HL-60/S4 (cell line): ENCODE measurements around the gene ARHGAP1.
"Not testable (repeated sequence)": the region's sequence is repeated elsewhere in the genome, so short reads cannot be mapped to it uniquely, and the experiment has no call there.

Source experiments
- in situ Hi-C: fragments of 300-500 bp; cut with MboI; formaldehyde crosslinking; loops from 2 replicates; pipeline ENCODE4 v1.14.3; 2022; ENCODE audit warnings: low sequenced_read_pairs

The ARHGAP1 gene

DNA sequence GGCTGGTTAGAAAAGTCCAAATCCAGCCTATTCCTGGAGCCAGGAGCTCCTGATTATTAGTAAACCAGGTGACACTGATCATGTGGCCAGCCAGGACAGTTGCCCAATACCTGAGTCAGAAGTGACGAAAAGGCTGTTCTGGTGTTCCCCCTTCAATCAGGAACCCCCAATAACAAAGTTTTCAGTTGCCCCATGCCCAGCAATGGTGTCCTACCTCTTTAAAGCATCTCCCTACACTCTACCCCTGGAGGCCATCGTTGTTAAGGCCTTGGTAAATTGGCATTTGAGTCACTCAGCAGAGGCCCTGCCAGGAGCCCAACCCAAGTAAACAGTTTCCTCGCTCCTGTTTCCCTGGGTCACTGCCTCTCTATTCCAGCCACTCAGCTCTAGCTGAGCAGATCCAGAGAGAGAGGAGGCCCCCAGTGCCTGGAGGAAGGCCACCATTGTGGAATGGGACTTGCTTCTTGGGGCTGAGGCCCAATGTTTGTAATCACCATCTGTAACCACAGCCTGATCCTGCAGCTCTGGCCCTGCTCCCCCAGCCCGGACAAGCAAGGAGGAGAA is 25.0 kb downstream of the ARHGAP1 start:
- in situ Hi-C loops = no loop called here

- in situ Hi-C loops = no loop called here
Measured at GRCh38 chr11:46674463-46675287, 25.7 kb downstream of the ARHGAP1 start.

GRCh38 chr11:46673713-46674462 is 26.5 kb downstream of the ARHGAP1 start:
- in situ Hi-C loops = no loop called here

DNA sequence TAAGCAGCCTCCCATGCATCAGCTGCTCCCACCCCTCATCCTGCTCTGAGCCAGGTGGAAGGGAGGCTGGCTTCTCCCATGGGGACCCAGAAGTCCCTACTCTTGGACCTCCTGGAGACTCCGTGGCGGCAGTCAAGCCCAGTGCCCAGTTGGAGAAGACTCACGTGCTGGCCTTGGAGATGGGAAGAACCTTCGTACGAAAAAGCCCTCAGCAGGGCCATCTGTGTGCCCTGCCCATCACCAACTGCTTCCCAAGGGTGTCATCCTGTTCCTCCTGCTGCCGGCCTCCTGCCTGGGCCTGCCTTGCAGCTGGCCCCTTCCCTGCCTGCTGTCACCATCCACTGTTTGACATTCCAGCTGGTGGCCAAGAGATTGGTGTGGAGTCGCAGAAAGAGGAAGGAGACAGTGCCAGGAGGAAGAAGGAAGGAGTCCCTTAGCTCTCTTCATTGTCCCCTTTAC is 28.0 kb downstream of the ARHGAP1 start:
- in situ Hi-C loops = no loop called here

DNA sequence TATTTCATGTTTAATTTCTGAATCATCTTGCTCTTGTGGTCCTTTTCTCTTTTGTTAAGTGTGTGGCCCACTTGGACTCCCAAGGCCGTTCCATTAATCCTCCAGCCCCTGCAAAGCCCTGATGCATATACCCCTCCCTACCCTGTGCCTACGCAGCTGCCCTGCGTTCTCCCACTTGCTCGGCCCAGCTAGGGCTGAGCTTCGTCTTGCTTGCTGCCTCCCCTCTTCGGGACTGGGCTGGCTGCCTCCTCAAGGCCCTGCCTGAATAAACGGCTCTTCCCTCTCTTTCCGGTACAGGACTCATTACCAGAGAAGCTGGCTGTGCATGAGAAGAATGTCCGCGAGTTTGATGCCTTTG is 28.5 kb downstream of the ARHGAP1 start:
- in situ Hi-C loops = no loop called here

GRCh38 chr11:46670521-46670920 is 29.9 kb downstream of the ARHGAP1 start:
- in situ Hi-C loops = not testable (repeated sequence)

DNA sequence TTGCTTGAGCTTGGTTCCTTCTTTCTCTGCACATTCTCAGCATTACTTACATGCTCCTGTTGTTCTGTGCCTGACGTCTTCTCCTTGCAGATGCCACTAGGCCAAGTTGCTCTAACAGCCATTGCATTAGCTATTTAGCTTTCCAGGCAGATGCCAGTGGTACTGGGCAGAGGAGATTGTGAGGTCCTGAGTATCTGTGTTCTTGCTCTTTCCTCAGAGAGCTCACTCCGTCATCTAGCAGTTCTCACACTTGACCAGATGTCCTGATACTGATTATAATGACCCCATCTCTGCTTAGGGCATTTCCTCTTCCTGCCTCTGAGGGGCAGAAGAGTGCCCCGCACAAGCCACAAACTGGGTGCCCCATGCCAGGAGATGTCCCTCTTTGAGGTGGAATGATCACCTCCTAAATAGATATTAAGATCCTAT is 30.7 kb downstream of the ARHGAP1 start:
- in situ Hi-C loops = loop anchor here (10.0 kb wide), 1 partner anchor 55 kb away; no protein-coding TSS in a partner anchor

DNA sequence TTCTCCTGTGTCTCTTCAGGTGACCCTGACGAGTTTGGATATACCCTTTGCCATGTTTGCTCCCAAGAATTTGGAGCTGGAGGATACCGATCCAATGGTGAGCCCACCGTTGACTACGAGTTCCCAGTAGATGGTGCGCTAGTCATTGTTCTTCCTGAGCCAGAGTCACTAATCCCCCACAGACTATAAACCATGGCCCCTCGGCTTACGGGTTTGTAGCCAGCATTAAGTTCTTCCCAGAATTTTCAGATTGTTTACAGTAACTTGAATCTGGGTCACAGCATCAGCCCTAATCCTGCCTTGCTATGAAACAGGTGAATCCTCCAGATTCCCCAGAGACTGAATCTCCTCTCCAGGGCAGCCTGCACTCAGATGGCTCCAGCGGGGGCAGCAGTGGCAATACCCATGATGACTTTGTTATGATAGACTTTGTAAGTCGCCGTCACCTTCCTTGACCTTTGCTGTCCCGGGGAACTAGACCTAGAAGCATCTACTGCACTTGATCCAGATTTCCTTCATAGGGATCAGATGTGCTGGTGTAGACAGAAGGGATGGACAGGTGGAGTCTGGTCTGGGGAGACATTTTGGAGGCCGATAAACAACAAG is 31.8 kb downstream of the ARHGAP1 start:
- in situ Hi-C loops = loop anchor here (10.0 kb wide), 1 partner anchor 56 kb away; no protein-coding TSS in a partner anchor

- in situ Hi-C loops = loop anchor here (10.0 kb wide), 1 partner anchor 58 kb away; no protein-coding TSS in a partner anchor
Measured at GRCh38 chr11:46667043-46667481, 33.4 kb downstream of the ARHGAP1 start.

DNA sequence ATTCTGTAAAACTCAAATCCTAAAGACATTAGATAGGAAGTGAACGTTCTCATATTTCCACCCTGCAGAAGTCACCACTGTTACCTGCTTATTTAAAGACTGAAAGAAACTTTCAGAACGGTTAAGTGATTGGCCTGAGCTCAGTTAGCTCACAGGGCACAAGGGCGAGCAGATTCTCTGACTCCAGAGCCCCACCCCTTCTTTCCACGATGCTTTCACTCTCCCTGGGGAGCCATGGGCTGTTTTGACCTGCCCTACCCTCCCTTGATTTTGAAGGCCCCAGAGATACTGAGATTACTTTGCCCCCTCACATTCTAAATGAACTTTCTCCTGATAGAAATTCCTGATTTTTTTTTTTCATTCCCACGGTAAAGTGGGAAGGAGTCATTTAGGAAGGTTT is 33.9 kb downstream of the ARHGAP1 start:
- in situ Hi-C loops = loop anchor here (10.0 kb wide), 1 partner anchor 58 kb away; no protein-coding TSS in a partner anchor

- in situ Hi-C loops = loop anchor here (10.0 kb wide), 1 partner anchor 59 kb away; no protein-coding TSS in a partner anchor
Measured at GRCh38 chr11:46665356-46665755, 35.1 kb downstream of the ARHGAP1 start.

DNA sequence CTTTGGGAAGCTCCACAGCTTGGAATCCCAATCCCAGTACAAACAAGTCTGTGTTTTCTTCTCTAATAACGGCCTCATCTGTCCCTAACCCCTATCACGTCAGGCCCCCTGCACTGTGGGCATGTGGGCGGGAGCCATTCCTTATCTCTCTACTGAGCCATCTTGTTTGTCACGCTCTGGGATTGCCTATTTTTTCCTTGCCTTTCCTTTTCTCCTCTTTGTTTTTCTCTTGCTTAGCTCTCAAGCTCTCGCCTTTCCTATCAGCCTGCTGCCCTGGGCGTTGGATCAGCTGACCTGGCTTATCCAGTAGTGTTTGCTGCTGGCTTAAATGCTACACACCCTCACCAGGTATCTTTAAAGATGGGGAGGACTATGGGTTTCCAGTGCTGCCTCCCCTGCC is 35.8 kb downstream of the ARHGAP1 start:
- in situ Hi-C loops = loop anchor here (10.0 kb wide), 1 partner anchor 60 kb away; no protein-coding TSS in a partner anchor

GRCh38 chr11:46663277-46663940 is 37.0 kb downstream of the ARHGAP1 start:
- in situ Hi-C loops = loop anchor here (10.0 kb wide), 1 partner anchor 61 kb away; no protein-coding TSS in a partner anchor

GRCh38 chr11:46662366-46662765 is 38.1 kb downstream of the ARHGAP1 start:
- in situ Hi-C loops = loop anchor here (10.0 kb wide), 1 partner anchor 62 kb away; no protein-coding TSS in a partner anchor

- in situ Hi-C loops = loop anchor here (10.0 kb wide), 1 partner anchor 63 kb away; no protein-coding TSS in a partner anchor
Measured at GRCh38 chr11:46661836-46662235, 38.6 kb downstream of the ARHGAP1 start.

- in situ Hi-C loops = loop anchor here (10.0 kb wide), 1 partner anchor 65 kb away; no protein-coding TSS in a partner anchor
Measured at GRCh38 chr11:46659908-46660307, 40.5 kb downstream of the ARHGAP1 start.

DNA sequence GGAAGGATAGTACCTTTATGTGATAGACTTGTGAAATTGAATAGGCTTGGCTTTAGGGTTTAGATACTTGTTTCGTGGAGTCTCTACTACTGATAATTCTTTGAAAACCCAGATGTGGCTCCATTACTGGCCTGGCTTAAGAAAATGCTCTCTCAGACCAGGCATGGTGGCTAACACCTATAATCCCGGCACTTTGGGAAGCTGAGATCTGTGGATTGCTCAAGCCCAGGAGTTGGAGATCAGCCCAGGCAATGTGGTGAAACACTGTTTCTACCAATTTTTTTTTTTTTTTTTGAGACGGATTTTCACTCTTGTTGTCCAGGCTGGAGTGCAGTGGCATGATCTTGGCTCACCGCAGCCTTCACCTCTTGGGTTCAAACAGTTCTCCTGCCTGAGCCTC is 42.2 kb downstream of the ARHGAP1 start:
- in situ Hi-C loops = no loop called here

DNA sequence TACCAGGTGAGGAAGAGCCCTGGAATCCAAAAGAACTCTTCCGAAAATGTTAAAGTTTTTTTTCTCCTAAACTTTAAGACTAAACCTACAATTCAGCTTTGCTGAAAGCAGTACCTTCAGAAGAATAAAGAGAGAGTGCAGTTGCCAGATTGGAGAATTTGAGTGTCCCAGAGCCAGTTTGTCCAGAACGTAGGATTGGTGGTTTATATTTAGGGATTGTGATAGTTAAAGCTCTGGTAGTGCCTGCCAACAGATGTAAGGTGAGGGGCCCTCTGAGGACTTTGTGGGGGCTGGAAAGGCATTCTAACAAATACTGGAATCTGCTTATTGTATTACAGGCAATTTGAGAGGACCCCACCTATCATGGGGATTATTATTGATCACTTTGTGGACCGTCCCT is 43.2 kb downstream of the ARHGAP1 start:
- in situ Hi-C loops = no loop called here

DNA sequence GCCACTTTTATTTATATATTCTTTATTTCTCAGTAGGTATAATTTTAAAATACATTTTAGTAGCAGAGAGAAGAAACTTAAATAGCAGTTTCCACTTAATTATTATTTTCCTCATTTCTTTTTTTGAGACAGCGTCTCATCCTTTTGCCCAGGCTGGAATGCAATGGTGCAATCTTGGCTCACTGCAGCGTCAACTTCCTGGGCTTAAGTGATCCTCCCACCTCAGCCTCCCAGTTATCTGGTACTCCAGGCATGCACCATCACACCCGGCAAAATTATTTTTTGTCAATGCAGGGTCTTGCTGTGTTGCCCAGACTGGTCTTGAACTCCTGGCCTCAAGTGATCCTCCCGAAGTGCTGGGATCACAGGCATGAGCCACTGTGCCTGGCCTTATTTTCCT is 44.8 kb downstream of the ARHGAP1 start:
- in situ Hi-C loops = no loop called here

- in situ Hi-C loops = no loop called here
Measured at GRCh38 chr11:46649180-46649738, 51.2 kb downstream of the ARHGAP1 start.
